Frontal cortex (tissue), 4 donors: ENCODE data around the gene PRRT1. TPM values are rescaled to one million over a fixed set of nuclear protein-coding genes. Genes with fewer than 3 reads are reported as not detected.
"Not testable (repeated sequence)": the region's sequence is repeated elsewhere in the genome, so short reads cannot be mapped to it uniquely, and the experiment has no call there.

Experiments
- DNase-seq, 2 donors: peaks; one replicate each; pipeline ENCODE4 v3.0.0; 2012; ENCODE audit warnings: low spot score in 2 of 2
- FAIRE-seq: peaks from 2 replicates; lab custom pipeline; 2012; peaks lifted over from hg19 to GRCh38; lab: Jason Lieb, UNC
- total RNA-seq: library from RNA; depleted of rRNA; stranded (reverse); fragments of >200 nt; gene quantifications from one replicate; pipeline ENCODE4 v1.2.3, GENCODE V29; 2014
- donor health status: control.
- donor health status: control.
- donor health status: control.

The PRRT1 gene
- total RNA-seq, 1 donor from 2014 or later: 0.41 TPM

GRCh38 chr6:32189069-32189741 lies 37.5 kb upstream of the PRRT1 start:
- no peak for FAIRE-seq
- DNase-seq: no peak

- no peak for FAIRE-seq
- no peak for DNase-seq
These were observed 36.8 kb upstream of the PRRT1 start for GRCh38 chr6:32188381-32189068.

DNA sequence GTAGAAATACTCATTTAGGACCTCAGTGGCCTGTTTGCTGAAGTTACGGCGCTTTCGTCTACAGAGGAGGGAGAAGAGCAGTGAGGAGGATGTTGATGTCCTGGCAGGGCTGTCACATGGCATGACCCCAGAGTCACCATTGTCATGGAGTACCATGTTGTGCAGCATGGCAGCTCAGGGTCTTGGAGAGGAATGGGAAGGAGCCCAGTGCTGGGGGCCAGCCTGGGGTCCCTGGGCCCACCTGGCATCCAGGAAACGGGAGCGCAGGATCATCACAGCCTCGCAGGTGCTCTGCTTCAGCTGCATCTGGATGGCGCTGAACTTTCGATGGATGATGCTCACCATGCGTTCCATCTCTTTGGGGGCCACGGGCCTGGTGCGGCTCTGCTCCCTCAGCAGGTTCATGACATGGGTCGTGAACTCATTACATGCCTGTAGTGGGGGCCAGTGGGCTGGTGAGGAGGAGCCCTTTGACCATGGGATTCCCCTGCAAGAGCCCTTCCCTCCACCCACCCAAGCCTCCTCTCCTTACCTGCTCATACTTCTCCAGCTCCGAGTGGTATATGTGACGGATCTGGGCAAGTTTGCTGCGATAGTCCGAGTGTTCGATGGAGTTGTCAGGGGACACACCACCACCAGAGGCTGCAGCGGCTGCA lies 36.1 kb upstream of the PRRT1 start:
- not testable (repeated sequence) for DNase-seq, FAIRE-seq

- DNase-seq (no peak), FAIRE-seq (no peak)
These were observed 35.4 kb upstream of the PRRT1 start for GRCh38 chr6:32187009-32187709.

GRCh38 chr6:32186151-32186840 lies 34.6 kb upstream of the PRRT1 start:
- not testable (repeated sequence) for FAIRE-seq

DNA sequence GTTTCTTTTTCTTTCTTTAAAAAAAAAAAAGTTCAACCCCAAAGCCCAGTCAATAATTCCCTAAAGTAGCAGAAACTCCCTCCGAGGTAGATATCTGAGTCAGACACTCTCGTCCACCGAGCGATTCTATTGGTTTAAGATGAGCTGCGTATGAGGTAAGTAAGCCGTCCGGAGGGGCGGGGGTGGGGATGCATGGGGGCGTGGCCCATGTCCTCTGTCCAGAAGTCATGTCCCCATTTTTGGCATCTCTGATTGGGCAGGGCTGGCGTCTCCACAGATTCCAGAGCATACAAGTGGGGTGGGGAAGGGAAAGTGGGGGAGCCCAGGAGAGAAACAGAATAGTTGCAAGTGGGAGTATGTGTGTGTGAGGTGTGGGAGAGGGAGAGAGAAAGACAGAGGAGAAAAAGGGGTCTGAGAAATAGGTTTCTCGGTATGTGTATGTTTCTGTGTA lies 34.0 kb upstream of the PRRT1 start:
- DNase-seq, FAIRE-seq: not testable (repeated sequence)

More at GRCh38 chr6:32186151-32186840, 34.6 kb upstream of the PRRT1 start:
- DNase-seq: not testable (repeated sequence)

DNA sequence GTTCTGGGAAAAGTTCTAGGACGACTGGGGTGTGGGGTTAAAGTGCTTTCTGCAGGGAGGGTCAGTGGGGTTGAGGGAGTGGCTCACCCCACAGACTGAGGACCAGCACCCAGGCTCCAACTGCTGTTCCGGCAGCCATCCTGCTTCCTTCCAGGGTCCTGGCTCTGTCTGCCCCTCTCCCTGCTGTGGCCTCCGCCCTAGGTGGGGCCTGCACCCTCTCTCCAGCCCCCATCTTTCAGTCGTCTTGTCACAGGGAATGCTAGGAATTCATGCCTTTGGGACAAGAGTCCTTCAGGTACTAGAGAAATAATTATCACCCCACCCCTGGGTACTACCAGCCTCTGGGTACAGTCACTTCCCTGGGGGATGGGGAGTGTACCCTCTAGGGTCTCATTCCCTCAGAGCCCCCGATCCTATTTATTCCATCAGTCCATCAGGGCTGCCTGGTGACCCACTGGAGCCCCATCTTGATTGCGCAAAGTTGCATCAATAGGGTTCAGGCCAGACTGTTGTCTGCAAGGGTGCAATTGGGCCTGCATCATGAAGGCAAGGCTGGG lies 32.4 kb upstream of the PRRT1 start, which contains the start of gene AGER:
AGER (minus strand) TSS at position 170 of the 557 bp plus-strand sequence; CDS start at position 139, 31 bp downstream.
- no peak for DNase-seq

GRCh38 chr6:32183483-32184083 lies 31.8 kb upstream of the PRRT1 start:
- FAIRE-seq: no peak
- no peak for DNase-seq

More for the DNA sequence above, 32.4 kb upstream of the PRRT1 start, which contains the start of gene AGER:
- no peak for FAIRE-seq

- DNase-seq: no peak
- FAIRE-seq: no peak
These were observed 31.3 kb upstream of the PRRT1 start for GRCh38 chr6:32183030-32183429.

DNA sequence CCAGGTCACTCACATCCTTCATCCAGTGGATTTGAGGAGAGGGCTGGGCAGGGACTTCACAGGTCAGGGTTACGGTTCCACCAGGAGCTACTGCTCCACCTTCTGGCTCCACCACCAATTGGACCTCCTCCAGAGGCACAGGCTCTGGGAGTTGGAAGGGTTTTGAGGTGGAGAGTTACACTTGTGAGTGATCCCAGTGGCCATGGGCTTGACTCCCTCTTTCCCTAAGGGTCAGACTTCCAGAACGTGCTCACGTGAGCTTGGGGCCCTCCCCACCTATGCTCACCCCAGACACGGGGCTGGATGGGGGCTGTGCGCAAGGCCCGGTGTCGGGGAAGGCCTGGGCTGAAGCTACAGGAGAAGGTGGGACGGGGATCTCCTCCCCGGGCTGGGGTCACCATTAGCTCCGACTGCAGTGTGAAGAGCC lies 30.8 kb upstream of the PRRT1 start:
- no peak for FAIRE-seq

DNA sequence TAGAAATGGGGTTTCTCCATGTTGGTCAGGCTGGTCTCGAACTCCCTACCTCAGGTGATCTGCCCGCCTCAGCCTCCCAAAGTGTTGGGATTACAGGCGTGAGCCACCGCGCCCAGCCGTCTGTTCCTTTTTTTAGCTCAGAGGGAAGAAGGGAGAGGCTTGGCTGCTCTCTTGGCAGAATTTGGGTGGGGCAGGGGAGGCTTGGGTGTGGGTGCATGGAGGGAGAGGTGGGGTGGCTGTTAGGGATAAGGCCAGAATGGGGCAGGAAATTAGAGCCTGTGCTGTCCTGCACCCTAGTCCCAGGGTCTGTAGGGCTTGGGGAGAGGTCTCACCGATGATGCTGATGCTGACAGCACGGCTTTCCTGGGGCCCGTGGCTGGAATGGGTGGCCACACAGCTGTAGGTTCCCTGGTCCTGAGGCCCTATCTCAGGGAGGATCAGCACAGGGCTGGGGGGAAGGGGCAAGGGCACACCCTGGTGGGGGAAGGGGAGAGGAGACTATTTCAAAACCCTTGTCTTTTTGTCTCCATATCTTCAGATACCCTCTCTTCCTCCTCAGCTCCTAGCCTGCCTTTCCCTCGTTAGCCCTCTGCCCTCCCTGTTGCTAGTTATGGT lies 30.3 kb upstream of the PRRT1 start:
- no peak for FAIRE-seq
- DNase-seq: no peak

More for the DNA sequence above, 30.8 kb upstream of the PRRT1 start:
- DNase-seq: no peak

DNA sequence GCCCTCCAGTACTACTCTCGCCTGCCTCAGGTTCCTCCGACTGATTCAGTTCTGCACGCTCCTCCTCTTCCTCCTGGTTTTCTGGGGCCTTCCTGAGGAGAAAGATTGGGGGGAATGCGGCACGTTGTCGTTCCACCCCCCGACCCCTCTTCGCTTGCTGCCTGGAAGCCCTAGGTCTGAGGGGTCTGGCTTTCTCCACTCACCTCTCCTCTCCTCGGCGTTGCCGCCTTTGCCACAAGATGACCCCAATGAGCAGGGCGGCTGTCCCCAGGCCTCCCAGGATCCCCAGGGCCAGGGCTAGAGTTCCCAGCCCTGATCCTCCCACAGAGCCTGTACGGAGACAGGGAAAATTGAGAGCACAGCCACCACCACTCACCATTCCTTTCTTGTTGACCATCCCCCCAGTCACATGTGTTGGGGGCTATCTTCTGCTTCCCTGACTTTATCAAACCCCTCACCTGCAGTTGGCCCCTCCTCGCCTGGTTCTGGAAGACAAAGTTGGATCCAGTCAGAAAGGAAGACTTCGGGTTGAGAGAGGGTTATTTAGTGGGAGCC lies 29.5 kb upstream of the PRRT1 start:
- no peak for DNase-seq
- no peak for FAIRE-seq

DNA sequence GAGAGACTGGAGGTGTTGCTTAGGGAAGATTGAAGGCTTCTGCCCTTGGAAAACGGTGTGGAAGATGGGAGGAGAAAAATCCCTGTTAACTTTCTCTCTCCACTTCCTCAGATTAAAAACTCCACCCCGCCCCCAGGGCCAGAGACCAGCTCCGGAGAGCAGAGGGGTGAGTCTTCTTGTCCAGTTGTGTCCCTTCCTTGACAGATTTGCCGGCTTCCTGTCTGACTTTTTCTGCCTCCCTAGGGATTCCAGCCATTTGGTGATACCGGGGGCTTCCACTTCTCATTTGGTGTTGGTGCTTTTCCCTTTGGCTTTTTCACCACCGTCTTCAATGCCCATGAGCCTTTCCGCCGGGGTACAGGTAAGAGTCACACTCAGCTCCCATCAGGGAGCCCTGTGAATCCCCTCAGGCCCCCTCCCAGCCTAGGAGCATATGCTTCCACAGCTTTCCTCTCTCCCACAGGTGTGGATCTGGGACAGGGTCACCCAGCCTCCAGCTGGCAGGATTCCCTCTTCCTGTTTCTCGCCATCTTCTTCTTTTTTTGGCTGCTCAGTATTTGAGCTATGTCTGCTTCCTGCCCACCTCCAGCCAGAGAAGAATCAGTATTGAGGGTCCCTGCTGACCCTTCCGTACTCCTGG lies 28.1 kb upstream of the PRRT1 start:
- FAIRE-seq (no peak), DNase-seq (no peak)

- DNase-seq: no peak
- FAIRE-seq: no peak
These were observed 27.1 kb upstream of the PRRT1 start for GRCh38 chr6:32178547-32179440.

DNA sequence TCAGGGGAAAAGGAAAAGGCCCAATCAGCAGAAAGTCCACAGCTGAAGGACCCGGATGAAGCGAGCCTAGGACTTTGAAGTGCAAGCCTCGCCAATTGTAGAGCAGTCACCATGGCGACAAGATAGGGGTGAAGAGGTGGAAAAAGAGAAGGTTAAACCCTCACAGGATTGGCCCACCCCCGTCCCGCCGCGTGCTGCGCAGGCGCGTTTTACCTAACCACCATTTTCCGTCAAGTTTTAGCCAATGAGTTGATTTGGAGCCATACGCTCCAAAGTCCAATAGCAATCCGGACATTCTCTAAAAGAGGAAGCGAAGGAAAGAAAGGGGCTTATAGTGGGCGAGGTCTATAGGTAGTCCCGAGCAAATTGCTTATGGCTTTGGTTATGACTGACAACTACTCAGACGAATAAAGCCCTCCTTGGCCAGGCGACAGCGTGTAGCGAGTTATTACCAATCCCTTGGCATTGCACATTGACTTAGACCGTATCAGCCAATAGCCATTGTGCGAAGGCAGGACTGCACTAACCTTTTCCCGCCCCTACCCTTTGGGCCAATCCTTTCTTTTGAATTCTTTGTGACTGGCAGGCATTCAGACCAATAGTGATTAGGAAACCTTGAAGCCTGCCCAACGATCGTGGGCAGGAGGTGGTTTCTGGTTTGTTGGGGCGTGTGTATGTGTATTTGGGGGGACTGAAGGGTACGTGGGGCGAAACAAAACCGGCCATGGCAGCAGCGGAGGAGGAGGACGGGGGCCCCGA lies 26.2 kb upstream of the PRRT1 start, which contains the start of gene RNF5:
RNF5 (plus strand) TSS at position 618 of the 759 bp plus-strand sequence; CDS start at position 725, 107 bp downstream.
- DNase-seq (peak; percentile 93 to 95), FAIRE-seq (peak; percentile 88)
